Measurements from ENCODE around the gene ETAA1.

- TF ChIP-seq ZNF274 (IDR thresholded peaks at IDR 0.05; ENCODE audit: low read depth, low read length) (no peak), YY1 (IDR thresholded peaks at IDR 0.05; ENCODE audit: insufficient read depth, insufficient read length) (no peak), SUZ12 (IDR thresholded peaks at IDR 0.05; ENCODE audit: extremely low read depth, insufficient read depth, insufficient read length) (no peak)
Observed at GRCh38 chr2:67399144-67399543, 2.0 kb downstream of the ETAA1 start.

Data from NT2/D1 (cell line).